ENCODE results near the gene ATP13A5. TPM values are rescaled to one million over a fixed set of nuclear protein-coding genes. Genes with fewer than 3 reads are reported as not detected.
A peak's percentile ranks its signal among the peaks of the same experiment; 100 is the strongest.

Gene ATP13A5
- total RNA-seq, 1 donor from 2014 or later = not detected

- no peak for DNase-seq (ENCODE audit: low read depth)
- TF ChIP-seq, protein P1, sequence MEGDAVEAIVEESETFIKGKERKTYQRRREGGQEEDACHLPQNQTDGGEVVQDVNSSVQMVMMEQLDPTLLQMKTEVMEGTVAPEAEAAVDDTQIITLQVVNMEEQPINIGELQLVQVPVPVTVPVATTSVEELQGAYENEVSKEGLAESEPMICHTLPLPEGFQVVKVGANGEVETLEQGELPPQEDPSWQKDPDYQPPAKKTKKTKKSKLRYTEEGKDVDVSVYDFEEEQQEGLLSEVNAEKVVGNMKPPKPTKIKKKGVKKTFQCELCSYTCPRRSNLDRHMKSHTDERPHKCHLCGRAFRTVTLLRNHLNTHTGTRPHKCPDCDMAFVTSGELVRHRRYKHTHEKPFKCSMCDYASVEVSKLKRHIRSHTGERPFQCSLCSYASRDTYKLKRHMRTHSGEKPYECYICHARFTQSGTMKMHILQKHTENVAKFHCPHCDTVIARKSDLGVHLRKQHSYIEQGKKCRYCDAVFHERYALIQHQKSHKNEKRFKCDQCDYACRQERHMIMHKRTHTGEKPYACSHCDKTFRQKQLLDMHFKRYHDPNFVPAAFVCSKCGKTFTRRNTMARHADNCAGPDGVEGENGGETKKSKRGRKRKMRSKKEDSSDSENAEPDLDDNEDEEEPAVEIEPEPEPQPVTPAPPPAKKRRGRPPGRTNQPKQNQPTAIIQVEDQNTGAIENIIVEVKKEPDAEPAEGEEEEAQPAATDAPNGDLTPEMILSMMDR (conservative IDR thresholded peaks at IDR 0.05; ENCODE audit: low read depth, low read length) = no peak
- no peak overlapping the region for H3K4me3 ChIP-seq (ENCODE audit: low read depth, low read length)
These were observed 128.1 kb downstream of the ATP13A5 start for GRCh38 chr3:193250492-193250891.

- H3K4me3 ChIP-seq (ENCODE audit: low read depth, low read length) = no peak overlapping the region
- no peak for DNase-seq (ENCODE audit: low read depth)
- TF ChIP-seq, protein P1 (conservative IDR thresholded peaks at IDR 0.05; ENCODE audit: low read depth, low read length) = no peak
These were observed 129.6 kb downstream of the ATP13A5 start for GRCh38 chr3:193248848-193249468.

- TF ChIP-seq, protein P1 (conservative IDR thresholded peaks at IDR 0.05; ENCODE audit: low read depth, low read length) = no peak
- no peak overlapping the region for H3K4me3 ChIP-seq (ENCODE audit: low read depth, low read length)
- no peak for DNase-seq (ENCODE audit: low read depth)
These were observed 135.0 kb downstream of the ATP13A5 start for GRCh38 chr3:193243571-193243970.

DNA sequence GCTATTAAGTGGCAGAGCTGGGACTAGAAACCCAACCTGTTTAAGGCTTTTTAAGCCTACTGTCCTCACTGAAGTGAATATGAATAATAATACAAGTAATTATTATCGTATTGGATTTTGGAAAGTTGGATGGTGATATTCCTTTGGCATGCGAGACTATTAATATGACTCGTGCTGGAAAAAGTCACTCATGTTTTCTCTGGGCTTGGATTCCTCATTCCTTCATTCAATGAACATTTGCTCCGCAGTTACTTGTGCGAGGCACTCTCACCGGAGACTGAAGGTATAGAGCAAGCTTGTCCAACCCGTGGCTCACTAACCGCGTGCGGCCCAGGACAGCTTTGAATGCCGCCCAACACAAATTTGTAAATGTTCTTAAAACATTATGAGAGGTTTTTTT is 136.8 kb downstream of the ATP13A5 start:
- DNase-seq (ENCODE audit: low read depth) = no peak
- TF ChIP-seq, protein P1 (conservative IDR thresholded peaks at IDR 0.05; ENCODE audit: low read depth, low read length) = no peak

GRCh38 chr3:193240850-193241706 is 137.5 kb downstream of the ATP13A5 start, which contains the start of gene PLAAT1:
TSS of gene PLAAT1 (plus strand) at chr3:193241222. CDS start at chr3:193255651, 14,429 bp downstream.
- peak within 1 kb of the TSS; percentile 54 for H3K4me3 ChIP-seq (ENCODE audit: low read depth, low read length)
- TF ChIP-seq, protein P1 (conservative IDR thresholded peaks at IDR 0.05; ENCODE audit: low read depth, low read length) = no peak
- DNase-seq (ENCODE audit: low read depth) = no peak

More for the DNA sequence above, 136.8 kb downstream of the ATP13A5 start:
- peak overlapping the region; percentile 54 for H3K4me3 ChIP-seq (ENCODE audit: low read depth, low read length)

DNA sequence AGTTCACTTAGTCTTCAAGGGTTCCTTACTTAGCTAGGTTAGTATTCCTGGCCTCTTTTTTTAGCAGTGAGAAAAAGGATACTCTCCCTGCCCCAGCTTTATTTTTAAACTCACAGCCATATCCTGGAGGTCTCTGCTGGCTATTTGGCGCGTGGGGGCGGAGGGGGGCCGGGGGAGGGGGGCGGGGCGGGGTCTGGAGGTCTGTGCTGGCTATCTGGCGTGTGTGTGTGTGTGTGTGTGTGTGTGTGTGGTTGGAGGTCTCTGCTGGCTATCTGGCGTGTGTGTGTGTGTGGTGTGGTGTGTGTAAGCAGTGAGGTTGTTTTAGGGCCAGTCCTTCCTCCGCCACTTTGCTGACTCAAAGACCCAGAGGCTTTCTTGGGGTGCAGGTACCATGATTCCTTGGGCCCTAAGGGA is 138.1 kb downstream of the ATP13A5 start:
- no peak for DNase-seq (ENCODE audit: low read depth)
- H3K4me3 ChIP-seq (ENCODE audit: low read depth, low read length) = peak overlapping the region; percentile 54
- TF ChIP-seq, protein P1 (conservative IDR thresholded peaks at IDR 0.05; ENCODE audit: low read depth, low read length) = no peak

All from epithelial cell of proximal tubule (primary cell).